ENCODE data around the gene IQGAP3. TPM values are rescaled to one million over a fixed set of nuclear protein-coding genes. Genes with fewer than 3 reads are reported as not detected.

Gene IQGAP3
- total and polyA plus RNA-seq, 2 donors (not counting 1 experiment from before 2014, with no cell fraction given), result 2.7 to 16.0 TPM

DNA sequence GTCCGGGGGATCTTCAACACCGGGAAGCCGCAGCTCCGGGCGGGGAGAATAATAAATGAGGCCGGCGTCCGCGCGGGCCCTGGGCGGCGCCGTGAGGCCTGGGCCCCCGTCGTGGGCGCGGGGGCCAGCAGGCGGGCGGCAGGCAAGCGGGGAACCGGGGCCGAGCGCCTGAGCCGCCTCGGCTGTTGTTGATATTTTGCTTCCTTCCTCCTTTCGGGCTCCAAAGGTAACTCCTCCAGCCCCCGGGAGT, 71.9 kb downstream of the IQGAP3 start, which contains the start of gene MEF2D:
Gene MEF2D (minus strand): TSS at position 233 of the 250 bp plus-strand sequence. CDS start 17,483 bp downstream, outside the sequence.
- Histone ChIP-seq H3K4me2 (ENCODE audit: extremely low read depth, insufficient read depth, low read length) (peak within 1 kb of the TSS; percentile 94), H3K4me3 (replicated peaks in 1 of 4; ENCODE audit: control extremely low read depth in 1 of 4, insufficient read depth in 1 of 4, low read depth in 3 of 4, low read length in 4 of 4) (peak within 1 kb of the TSS; percentile 81 to 95 (median 91)), H3K4me1 (ENCODE audit: control insufficient read depth, extremely low read depth, insufficient read depth, low read length) (peaks cover 59% of the 10 kb centered on the region), H3K36me3 (ENCODE audit: control insufficient read depth, insufficient read depth, low read length) (peaks cover 2% of the 10 kb centered on the region), H3K27me3 (ENCODE audit: control insufficient read depth, insufficient read depth, low read length) (no peaks in the 10 kb centered on the region), H4K20me1 (ENCODE audit: control insufficient read depth, extremely low read depth, insufficient read depth, low read length) (peaks cover 5% of the 10 kb centered on the region), H3K9ac (ENCODE audit: insufficient read depth, low read length) (peak within 1 kb of the TSS; percentile 99), H3K79me2 (ENCODE audit: control insufficient read depth, insufficient read depth, low read length) (peaks cover 47% of the 10 kb centered on the region), H2AFZ (ENCODE audit: low read length) (peak within 1 kb of the TSS; percentile 51), H3K27ac (ENCODE audit: insufficient read depth, low read length) (peak within 1 kb of the TSS; percentile 100), H3K9me3 (ENCODE audit: control insufficient read depth, insufficient read depth, low read depth, low read length) (no peaks in the 10 kb centered on the region)
- TF ChIP-seq, protein P1, sequence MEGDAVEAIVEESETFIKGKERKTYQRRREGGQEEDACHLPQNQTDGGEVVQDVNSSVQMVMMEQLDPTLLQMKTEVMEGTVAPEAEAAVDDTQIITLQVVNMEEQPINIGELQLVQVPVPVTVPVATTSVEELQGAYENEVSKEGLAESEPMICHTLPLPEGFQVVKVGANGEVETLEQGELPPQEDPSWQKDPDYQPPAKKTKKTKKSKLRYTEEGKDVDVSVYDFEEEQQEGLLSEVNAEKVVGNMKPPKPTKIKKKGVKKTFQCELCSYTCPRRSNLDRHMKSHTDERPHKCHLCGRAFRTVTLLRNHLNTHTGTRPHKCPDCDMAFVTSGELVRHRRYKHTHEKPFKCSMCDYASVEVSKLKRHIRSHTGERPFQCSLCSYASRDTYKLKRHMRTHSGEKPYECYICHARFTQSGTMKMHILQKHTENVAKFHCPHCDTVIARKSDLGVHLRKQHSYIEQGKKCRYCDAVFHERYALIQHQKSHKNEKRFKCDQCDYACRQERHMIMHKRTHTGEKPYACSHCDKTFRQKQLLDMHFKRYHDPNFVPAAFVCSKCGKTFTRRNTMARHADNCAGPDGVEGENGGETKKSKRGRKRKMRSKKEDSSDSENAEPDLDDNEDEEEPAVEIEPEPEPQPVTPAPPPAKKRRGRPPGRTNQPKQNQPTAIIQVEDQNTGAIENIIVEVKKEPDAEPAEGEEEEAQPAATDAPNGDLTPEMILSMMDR (conservative IDR thresholded peaks at IDR 0.05 in 1 of 2, IDR thresholded peaks at IDR 0.05 in 1 of 2; ENCODE audit: low read depth in 1 of 2, low read length in 2 of 2), result no peak
- no peak for TF ChIP-seq EZH2 (IDR thresholded peaks at IDR 0.05; ENCODE audit: low read length, missing control alignments)
- no peak for DNase-seq (ENCODE audit: low read depth in 2 of 2)

DNA sequence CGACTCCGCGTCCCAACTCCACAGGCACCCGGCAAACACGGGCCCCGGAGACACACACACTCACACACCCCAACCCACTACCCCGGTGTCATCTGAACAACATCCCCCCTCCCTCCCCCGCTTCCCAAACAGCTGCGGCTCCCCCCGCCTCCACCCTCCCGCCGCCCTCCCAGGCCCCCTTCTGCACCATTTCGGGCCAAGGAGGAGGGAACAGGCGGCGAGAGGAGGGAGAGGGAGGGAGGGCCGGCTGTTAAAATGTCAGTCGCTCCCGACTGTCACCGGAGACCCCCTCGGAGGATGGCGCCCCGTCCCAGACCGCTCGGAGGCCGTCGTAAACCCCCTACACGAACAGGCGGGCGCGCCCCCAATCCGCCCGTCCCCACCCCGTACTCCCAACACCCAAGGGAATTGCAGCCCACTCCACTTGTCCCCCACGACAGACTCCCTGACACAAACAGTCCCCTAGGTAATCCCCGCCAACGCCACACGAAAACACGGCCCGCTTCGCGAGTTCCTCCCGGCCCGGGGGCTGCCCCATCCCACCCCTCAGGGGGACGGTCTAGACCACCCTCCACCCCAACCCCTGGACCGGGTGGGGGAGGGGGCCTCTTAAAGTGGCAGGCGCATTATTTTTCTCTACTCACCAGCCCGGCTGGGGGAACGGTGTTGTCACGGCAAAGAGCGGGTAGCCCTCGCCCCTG, 72.4 kb downstream of the IQGAP3 start:
- Histone ChIP-seq H3K36me3 (ENCODE audit: control insufficient read depth, insufficient read depth, low read length) (peaks cover 2% of the 10 kb centered on the region), H3K4me2 (ENCODE audit: extremely low read depth, insufficient read depth, low read length) (peak overlapping the region; percentile 94), H3K4me1 (ENCODE audit: control insufficient read depth, extremely low read depth, insufficient read depth, low read length) (peaks cover 59% of the 10 kb centered on the region), H3K9ac (ENCODE audit: insufficient read depth, low read length) (peak overlapping the region; percentile 99), H3K27ac (ENCODE audit: insufficient read depth, low read length) (peak overlapping the region; percentile 100), H3K79me2 (ENCODE audit: control insufficient read depth, insufficient read depth, low read length) (peaks cover 52% of the 10 kb centered on the region), H3K9me3 (ENCODE audit: control insufficient read depth, insufficient read depth, low read depth, low read length) (no peaks in the 10 kb centered on the region), H3K27me3 (ENCODE audit: control insufficient read depth, insufficient read depth, low read length) (no peaks in the 10 kb centered on the region), H4K20me1 (ENCODE audit: control insufficient read depth, extremely low read depth, insufficient read depth, low read length) (peaks cover 5% of the 10 kb centered on the region), H3K4me3 (replicated peaks in 1 of 4; ENCODE audit: control extremely low read depth in 1 of 4, insufficient read depth in 1 of 4, low read depth in 3 of 4, low read length in 4 of 4) (peak overlapping the region; percentile 81 to 95 (median 91)), H2AFZ (ENCODE audit: low read length) (no peak overlapping the region)
- TF ChIP-seq, protein P1 (conservative IDR thresholded peaks at IDR 0.05 in 1 of 2, IDR thresholded peaks at IDR 0.05 in 1 of 2; ENCODE audit: low read depth in 1 of 2, low read length in 2 of 2), result no peak
- TF ChIP-seq EZH2 (IDR thresholded peaks at IDR 0.05; ENCODE audit: low read length, missing control alignments), result no peak
- peak in 1 of 2 donors; percentile 68 for DNase-seq (ENCODE audit: low read depth in 2 of 2)

DNA sequence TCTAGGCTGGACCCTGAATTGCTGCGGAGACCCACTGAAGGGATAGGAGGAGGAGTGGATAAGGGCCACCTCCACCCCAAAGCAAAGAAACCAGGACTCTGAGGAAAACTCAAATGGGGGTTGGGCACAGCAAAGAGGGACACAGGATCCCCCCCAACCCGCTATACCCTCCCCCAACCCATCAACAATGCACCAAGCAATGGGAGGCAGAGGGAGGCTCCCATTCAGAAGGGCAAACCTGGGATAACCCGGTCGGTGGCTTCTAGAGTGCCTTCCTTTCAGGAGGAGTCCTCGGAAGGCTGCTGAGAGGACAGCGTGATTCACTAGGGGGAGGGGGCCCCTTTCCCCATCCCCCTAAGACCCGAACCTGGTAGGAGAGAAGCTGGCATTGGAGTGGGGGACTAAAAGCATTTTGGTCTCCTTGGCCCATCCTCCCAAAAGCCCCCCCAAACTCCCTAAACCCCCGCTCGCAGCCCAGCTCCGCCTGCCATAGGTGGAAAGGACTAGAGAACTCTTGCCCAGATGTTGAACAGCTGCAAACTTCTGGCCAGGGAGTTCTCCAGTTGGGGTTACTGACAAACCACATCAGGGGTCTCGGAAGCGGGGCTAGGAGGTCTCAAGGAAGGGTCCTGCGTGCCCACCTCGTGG, 73.0 kb downstream of the IQGAP3 start:
- Histone ChIP-seq H3K36me3 (ENCODE audit: control insufficient read depth, insufficient read depth, low read length) (peaks cover 4% of the 10 kb centered on the region), H4K20me1 (ENCODE audit: control insufficient read depth, extremely low read depth, insufficient read depth, low read length) (peaks cover 5% of the 10 kb centered on the region), H3K27me3 (ENCODE audit: control insufficient read depth, insufficient read depth, low read length) (no peaks in the 10 kb centered on the region), H3K9ac (ENCODE audit: insufficient read depth, low read length) (peak overlapping the region; percentile 75), H3K4me3 (replicated peaks in 1 of 4; ENCODE audit: control extremely low read depth in 1 of 4, insufficient read depth in 1 of 4, low read depth in 3 of 4, low read length in 4 of 4) (peak overlapping the region; percentile 81 to 95 (median 91)), H3K4me2 (ENCODE audit: extremely low read depth, insufficient read depth, low read length) (peak overlapping the region; percentile 94), H3K27ac (ENCODE audit: insufficient read depth, low read length) (peak overlapping the region; percentile 85), H3K9me3 (ENCODE audit: control insufficient read depth, insufficient read depth, low read depth, low read length) (no peaks in the 10 kb centered on the region), H3K4me1 (ENCODE audit: control insufficient read depth, extremely low read depth, insufficient read depth, low read length) (peaks cover 53% of the 10 kb centered on the region), H3K79me2 (ENCODE audit: control insufficient read depth, insufficient read depth, low read length) (peaks cover 58% of the 10 kb centered on the region), H2AFZ (ENCODE audit: low read length) (no peak overlapping the region)
- TF ChIP-seq, protein P1 (conservative IDR thresholded peaks at IDR 0.05 in 1 of 2, IDR thresholded peaks at IDR 0.05 in 1 of 2; ENCODE audit: low read depth in 1 of 2, low read length in 2 of 2), result no peak
- no peak for TF ChIP-seq EZH2 (IDR thresholded peaks at IDR 0.05; ENCODE audit: low read length, missing control alignments)
- DNase-seq (ENCODE audit: low read depth in 2 of 2), result peak in 1 of 2 donors; percentile 35
